Measurements from ENCODE around the gene KCNQ1OT1.

Gene KCNQ1OT1

GRCh38 chr11:2582946-2583604, 116.7 kb downstream of the KCNQ1OT1 start:
- in situ Hi-C loops (cut with HindIII; ENCODE audit: low pct_unique_long_range_greater_than_20kb, low sequenced_read_pairs): no loop called here
- DNase-seq (ENCODE audit: low read depth in 1 of 2, low spot score in 1 of 2): no peak
- TF ChIP-seq JUND (IDR thresholded peaks at IDR 0.05; ENCODE audit: low read depth): no peak

- in situ Hi-C loops (cut with HindIII; ENCODE audit: low pct_unique_long_range_greater_than_20kb, low sequenced_read_pairs): no loop called here
- no peak for DNase-seq (ENCODE audit: low read depth in 1 of 2, low spot score in 1 of 2)
- TF ChIP-seq JUND (IDR thresholded peaks at IDR 0.05; ENCODE audit: low read depth): no peak
Measured at GRCh38 chr11:2582351-2582945, 117.3 kb downstream of the KCNQ1OT1 start.

DNA sequence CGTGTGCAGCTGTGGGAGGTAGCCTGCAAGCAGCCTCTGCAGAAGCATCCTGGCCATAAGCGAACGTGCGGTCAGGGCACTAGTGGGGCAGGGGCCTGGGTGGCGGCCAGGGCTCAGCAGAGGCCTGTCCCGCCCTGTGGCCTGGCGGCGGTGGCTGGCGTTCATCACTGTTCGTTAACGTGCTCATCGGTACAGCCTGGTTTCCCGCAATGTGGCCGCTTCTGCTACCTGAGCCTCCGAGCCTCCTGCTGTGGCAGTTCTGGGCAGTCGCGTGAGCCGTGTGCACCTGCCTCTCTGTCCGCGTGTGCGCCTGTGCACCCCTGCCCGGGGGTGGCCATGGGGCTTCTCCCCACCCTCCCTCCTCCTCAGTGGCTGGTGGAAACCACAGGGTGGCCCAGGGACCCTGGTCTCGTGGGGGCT, 117.9 kb downstream of the KCNQ1OT1 start:
- in situ Hi-C loops (cut with HindIII; ENCODE audit: low pct_unique_long_range_greater_than_20kb, low sequenced_read_pairs): no loop called here
- TF ChIP-seq JUND (IDR thresholded peaks at IDR 0.05; ENCODE audit: low read depth): no peak
- no peak for DNase-seq (ENCODE audit: low read depth in 1 of 2, low spot score in 1 of 2)

DNA sequence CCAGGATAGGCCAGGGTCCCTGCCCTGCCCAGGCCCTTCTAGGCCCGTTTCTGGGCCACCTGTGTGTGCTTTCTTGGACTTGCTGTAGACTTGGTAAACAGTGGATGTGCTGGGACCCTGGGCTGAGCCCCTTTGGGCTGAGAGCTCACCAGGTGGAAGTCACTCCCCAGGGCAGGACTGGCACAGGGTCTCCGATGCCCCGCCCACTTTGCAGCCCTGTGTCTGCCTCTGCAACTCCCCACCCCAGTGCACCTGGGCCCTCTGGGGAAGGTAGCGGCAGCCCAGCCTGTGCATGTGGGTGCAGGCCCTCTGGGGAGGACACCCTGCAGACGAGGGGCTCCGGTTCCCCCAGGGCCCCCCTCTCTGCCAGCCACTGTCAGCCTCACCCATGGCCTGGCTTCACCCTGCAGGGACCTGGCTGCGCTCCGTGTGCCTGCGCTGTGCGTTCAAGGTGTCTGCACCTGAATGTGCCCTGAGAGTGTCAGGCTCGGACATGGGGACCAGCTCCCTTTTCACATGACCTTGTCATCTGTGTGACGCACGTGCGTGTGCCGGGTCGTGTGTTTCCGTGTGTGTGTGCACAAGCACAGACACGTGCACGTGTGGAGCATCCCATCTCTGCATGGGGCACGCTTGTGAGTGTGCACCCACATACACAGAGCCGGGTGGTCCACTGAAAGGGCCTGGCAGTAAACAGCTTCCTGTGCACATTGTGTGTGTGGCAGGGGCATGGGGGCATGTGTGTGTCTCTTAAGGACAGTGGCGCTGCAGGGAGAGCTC, 118.5 kb downstream of the KCNQ1OT1 start:
- no peak for DNase-seq (ENCODE audit: low read depth in 1 of 2, low spot score in 1 of 2)
- no peak for TF ChIP-seq JUND (IDR thresholded peaks at IDR 0.05; ENCODE audit: low read depth)
- in situ Hi-C loops (cut with HindIII; ENCODE audit: low pct_unique_long_range_greater_than_20kb, low sequenced_read_pairs): no loop called here

DNA sequence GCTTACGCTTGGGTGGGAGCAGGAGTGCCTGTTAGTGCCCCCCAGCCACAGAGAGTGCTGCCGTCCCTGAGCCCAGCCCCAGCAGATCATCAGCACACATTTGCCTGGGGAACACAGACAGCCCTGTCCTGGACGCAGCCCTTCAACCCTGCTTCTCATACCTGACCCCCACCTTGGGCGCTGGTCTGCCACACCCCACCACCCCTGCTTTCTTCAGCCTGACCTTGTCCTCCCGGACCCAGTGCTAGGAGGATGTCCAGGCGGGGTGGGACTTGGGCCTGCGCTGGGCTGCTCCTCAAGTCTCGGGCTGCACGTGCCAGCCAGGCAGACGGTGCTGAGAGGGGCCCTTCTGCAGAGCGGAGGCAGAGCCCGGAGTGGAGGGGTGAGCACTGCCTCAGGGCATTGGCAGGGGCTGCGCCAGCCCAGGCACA, 119.2 kb downstream of the KCNQ1OT1 start:
- in situ Hi-C loops (cut with HindIII; ENCODE audit: low pct_unique_long_range_greater_than_20kb, low sequenced_read_pairs): no loop called here
- DNase-seq (ENCODE audit: low read depth in 1 of 2, low spot score in 1 of 2): no peak
- no peak for TF ChIP-seq JUND (IDR thresholded peaks at IDR 0.05; ENCODE audit: low read depth)

- DNase-seq (ENCODE audit: low read depth in 1 of 2, low spot score in 1 of 2): no peak
- no peak for TF ChIP-seq JUND (IDR thresholded peaks at IDR 0.05; ENCODE audit: low read depth)
- in situ Hi-C loops (cut with HindIII; ENCODE audit: low pct_unique_long_range_greater_than_20kb, low sequenced_read_pairs): no loop called here
Measured at GRCh38 chr11:2580061-2580421, 119.8 kb downstream of the KCNQ1OT1 start.

- in situ Hi-C loops (cut with HindIII; ENCODE audit: low pct_unique_long_range_greater_than_20kb, low sequenced_read_pairs): no loop called here
- TF ChIP-seq JUND (IDR thresholded peaks at IDR 0.05; ENCODE audit: low read depth): no peak
- no peak for DNase-seq (ENCODE audit: low read depth in 1 of 2, low spot score in 1 of 2)
Measured at GRCh38 chr11:2579315-2580060, 120.3 kb downstream of the KCNQ1OT1 start.

DNA sequence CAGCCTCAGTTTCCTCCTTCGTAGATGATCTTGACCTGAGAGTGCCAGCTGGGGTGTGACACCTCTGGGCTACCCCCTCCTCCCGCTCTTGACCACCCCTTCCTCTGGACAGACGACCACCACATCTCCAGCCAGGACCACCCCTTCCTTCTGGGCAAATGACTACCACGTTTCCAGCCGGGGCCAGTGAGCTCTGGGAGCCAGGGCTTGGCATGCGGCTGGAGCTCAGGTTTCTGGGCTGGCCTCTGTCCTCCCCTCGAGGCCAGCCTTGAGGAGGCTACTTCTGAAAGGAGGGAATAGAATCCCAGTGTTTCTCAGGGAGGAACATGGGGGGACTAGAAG, 120.9 kb downstream of the KCNQ1OT1 start:
- TF ChIP-seq JUND (IDR thresholded peaks at IDR 0.05; ENCODE audit: low read depth): no peak
- no peak for DNase-seq (ENCODE audit: low read depth in 1 of 2, low spot score in 1 of 2)
- in situ Hi-C loops (cut with HindIII; ENCODE audit: low pct_unique_long_range_greater_than_20kb, low sequenced_read_pairs): no loop called here

GRCh38 chr11:2577991-2578928, 121.5 kb downstream of the KCNQ1OT1 start:
- DNase-seq (ENCODE audit: low read depth in 1 of 2, low spot score in 1 of 2): no peak
- no peak for TF ChIP-seq JUND (IDR thresholded peaks at IDR 0.05; ENCODE audit: low read depth)
- in situ Hi-C loops (cut with HindIII; ENCODE audit: low pct_unique_long_range_greater_than_20kb, low sequenced_read_pairs): no loop called here

GRCh38 chr11:2577031-2577990, 122.5 kb downstream of the KCNQ1OT1 start:
- TF ChIP-seq JUND (IDR thresholded peaks at IDR 0.05; ENCODE audit: low read depth): no peak
- no peak for DNase-seq (ENCODE audit: low read depth in 1 of 2, low spot score in 1 of 2)
- in situ Hi-C loops (cut with HindIII; ENCODE audit: low pct_unique_long_range_greater_than_20kb, low sequenced_read_pairs): no loop called here

GRCh38 chr11:2576549-2576948, 123.2 kb downstream of the KCNQ1OT1 start:
- DNase-seq (ENCODE audit: low read depth in 1 of 2, low spot score in 1 of 2): no peak
- no peak for TF ChIP-seq JUND (IDR thresholded peaks at IDR 0.05; ENCODE audit: low read depth)
- in situ Hi-C loops (cut with HindIII; ENCODE audit: low pct_unique_long_range_greater_than_20kb, low sequenced_read_pairs): no loop called here
